GM19025 (cell line): ENCODE measurements around the gene WNT2.
"Not testable (repeated sequence)": the region's sequence is repeated elsewhere in the genome, so short reads cannot be mapped to it uniquely, and the experiment has no call there.

ENCODE experiments used
- ATAC-seq: cut with Tn5 transposase; IDR thresholded peaks from one replicate; pipeline ENCODE4 v1.9.1; 2021; ENCODE audit warnings: mild to moderate bottlenecking, low read depth, moderate library complexity; ENCODE audit not compliant: unreplicated experiment

The WNT2 gene

DNA sequence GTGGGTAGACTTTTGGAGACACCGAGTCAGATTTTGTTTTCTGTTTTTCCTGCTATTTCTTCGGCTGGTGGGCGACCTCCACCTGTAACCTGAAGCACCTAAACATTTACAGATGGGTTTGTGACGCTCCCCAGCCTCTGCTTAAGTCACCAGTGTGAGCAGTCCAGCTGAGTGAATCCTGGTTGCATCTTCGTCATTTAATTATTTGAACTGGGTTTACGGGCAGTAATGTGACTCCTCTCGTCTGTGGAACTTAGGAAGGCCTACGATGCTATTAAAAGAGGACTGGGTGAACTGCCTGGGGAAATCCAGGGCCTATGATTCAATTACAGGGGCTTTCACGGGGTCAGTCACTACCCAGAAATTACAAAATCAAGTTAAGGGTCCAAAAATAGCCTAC lies 52.5 kb downstream of the WNT2 start:
- no peak for ATAC-seq

DNA sequence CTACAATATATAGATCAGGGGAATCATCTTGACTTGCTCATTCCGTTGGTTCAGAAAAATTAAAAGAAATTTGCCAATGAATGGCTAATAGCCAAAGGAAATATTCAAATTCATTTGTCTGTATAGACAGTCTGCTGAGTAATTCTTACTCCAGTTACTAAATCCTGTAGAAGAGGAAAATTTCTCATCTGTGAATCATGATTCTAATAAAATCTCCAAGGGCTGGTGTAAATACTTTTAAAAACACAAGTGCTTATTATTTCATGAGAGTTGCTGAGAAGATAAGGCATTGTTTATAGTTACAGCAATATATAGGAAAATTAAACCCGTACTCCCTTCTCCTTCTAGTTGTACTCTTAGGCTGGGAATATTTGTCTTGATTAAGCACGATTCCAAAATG lies 53.0 kb downstream of the WNT2 start:
- no peak for ATAC-seq

DNA sequence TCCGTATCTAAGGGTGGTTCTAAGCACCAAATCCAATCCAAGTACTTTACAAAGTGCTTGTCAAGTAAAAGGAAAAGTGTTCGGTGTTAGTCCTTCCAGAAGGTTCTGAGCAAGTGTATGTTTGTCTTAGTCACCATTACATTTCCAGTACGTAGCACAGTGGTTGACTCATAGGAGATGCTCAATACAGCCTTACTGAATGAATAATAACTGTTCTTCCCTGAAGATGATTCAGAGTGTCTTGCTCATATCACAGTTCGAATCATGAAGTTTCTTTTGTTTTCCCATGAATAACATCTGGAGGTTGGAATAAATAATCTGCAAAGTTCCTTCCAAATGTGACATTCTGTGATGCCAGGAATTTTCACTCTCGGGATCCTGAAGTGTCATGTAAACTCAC lies 53.4 kb downstream of the WNT2 start:
- ATAC-seq: no peak

DNA sequence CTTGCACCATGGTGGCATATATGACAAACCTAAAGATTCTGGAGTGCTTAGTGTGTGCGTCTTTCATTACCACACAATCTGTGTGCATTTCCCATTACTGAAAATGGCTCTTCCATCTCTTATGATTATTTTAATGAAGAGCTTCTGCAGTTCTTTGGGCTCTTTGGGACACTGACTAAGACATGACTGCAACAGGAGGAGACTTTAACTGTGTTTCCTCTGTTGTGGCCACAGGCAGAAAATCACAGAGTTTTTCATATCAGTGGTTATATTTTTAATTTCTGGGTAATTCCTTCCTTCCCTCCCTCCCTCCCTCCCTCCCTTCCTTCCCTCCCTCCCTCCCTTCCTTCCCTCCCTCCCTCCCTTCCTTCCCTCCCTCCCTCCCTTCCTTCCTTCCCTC lies 58.1 kb downstream of the WNT2 start:
- no peak for ATAC-seq

DNA sequence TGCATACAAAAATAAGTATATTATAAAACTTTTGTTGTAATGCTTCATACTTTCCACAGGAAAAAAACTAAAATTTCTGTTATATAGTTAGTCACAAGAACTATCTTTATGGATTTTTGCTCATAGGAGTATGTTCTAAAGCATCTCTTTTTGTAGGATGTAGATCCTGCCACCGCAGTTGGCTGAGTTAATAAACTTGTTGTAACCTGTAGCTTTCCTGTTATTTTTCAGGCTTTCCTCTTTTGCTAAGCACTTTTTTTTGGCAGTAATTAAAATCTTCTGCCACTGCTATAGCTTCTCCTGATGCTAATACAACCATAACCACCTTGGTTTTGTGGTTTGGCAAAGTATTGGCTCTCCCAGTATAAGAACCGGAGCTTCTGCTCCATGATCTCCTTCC lies 60.3 kb downstream of the WNT2 start:
- no peak for ATAC-seq

DNA sequence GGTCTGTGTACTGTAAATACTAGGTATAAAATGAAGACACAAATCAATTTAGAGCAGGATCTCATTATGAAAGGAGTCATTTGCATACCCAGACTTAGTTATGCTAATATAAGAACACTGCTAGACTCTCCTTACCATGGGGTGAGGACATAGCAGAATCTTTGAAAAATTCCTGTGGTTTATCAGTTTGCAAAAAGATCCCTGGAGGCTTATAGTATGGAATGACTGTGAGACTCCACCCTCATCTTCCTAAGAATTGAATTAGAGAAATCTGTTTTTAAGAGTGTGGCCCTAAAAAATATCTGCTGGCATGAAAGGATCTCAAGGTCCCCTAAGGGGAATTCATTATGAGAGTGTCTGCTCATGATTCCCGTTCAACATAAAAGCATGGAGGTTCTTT lies 63.2 kb downstream of the WNT2 start:
- no peak for ATAC-seq

DNA sequence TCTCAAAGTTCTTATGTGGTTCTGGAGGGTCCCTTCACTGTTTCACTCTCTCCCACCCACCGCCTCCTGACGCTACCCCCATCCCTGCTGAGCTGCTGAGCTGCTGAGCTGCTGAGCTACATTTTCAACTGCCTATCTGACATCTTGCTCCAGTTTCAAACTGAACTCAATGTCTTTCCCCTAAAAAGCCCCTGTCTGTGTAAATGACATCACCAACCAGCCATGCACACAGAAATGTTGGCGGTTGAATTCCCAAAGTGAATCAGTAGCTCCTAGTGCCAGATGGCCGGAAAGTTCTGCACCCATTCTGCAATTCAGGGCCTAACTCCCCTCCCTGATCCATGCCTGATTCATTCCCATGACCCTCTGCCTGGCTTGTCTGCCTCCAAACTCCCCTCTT lies 71.2 kb downstream of the WNT2 start:
- peak; percentile 50 for ATAC-seq

DNA sequence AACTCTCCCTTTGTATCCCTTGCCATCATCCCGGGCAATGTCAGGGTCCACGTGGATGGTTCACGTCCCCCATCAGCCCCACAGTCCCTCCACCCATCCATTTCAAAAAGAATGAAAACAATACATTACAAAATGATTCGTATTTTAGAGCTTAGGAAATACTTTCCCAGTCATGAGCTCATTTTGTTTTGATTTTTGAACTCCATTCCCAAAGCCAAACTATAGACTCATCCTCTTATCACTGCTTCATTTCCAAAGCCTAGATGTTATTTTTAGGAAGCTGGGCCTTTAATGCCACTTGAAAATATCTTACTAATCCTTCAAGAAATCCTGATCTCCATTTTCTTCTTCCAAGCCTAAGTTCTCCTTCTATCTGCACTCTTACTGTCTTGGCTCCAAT lies 72.1 kb downstream of the WNT2 start:
- no peak for ATAC-seq

DNA sequence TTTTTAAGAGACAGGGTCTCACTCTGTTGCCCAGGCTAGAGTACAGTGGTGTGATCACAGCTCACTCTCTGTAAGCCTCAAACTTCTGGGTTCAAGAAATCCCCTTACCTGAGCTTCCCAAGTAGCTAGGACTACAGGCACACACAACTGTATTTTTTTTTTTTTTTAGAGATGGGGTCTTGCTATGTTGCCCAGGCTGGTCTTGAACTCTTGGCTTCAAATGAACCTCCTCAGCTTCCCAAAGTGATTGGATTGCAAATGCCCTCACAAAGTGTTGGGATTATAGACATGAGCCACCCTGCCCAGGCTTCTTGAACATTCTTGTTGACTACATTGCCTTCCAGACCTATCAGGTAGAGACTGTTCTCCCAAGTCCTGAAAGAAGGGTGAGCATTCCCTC lies 72.6 kb downstream of the WNT2 start:
- no peak for ATAC-seq

DNA sequence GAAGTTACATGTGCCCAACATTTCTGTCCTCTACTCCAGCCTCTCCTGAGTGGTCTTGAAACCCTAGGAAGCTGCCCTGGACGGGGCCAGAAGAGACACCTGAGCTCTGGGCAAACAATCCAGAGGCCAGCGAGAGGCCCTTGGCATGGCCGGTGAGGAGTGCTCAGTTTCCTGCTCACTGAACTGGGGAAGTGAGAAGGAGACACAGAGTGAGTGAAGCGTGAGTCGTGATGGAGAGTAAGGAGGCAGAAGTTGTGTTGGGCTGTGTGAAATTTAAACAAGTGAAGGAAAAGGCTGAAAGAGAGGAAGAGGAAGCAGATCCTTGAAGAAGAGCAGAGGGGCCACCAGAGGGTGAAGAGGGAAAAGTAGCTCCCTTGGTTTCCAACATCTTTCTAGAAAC lies 73.2 kb downstream of the WNT2 start:
- no peak for ATAC-seq

DNA sequence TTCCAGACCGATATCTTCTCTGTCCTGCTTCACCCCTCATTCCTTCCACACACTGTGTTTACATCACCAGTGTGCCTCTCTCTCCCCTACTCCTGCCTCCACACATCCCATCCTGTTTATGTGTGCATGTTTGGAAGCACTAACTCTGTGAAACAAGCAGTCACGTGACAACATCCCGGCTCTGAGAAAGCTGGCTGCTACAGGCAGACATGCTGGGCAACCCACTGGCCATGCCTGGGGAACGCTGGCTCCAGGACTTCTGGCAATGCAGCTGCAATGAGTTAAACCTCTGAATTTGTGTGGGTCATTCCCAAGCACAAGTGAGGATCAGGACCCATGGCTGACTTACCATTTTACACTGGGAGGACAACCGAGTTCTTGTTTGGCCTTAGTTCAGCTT lies 74.0 kb downstream of the WNT2 start:
- no peak for ATAC-seq

DNA sequence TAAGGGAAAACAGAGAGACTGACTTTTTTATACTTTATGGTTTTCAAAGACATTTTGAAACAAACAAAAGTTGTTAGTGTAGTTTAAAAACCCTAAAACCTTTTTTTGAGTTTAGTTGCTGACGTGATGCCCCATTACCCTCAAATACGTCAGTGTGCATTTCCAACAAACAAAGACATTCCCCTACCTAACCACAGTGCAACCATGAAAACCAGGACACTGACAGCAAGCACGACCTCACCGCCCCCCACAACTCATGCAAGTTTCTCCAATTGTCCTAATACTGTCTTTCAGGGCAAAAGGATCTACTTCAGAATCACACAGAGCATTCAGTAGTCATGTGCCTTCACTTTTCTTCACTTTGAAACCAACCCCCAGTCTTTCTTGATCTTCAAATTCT lies 75.0 kb downstream of the WNT2 start:
- no peak for ATAC-seq

DNA sequence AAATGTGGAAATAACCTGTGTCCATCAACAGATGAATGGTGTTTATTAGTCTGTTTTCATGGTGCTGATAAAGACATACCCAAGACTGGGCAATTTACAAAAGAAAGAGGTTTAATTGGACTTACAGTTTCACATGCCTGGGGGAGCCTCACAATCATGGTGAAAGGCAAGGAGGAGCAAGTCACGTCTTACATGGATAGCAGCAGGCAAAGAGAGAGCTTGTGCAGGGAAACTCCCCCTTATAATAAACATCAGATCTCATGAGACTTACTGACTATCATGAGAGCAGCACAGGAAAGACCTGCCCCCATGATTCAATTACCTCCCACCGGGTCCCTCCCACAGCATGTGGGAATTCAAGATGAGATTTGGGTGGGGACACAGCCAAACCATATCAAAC lies 77.2 kb downstream of the WNT2 start:
- not testable (repeated sequence) for ATAC-seq

DNA sequence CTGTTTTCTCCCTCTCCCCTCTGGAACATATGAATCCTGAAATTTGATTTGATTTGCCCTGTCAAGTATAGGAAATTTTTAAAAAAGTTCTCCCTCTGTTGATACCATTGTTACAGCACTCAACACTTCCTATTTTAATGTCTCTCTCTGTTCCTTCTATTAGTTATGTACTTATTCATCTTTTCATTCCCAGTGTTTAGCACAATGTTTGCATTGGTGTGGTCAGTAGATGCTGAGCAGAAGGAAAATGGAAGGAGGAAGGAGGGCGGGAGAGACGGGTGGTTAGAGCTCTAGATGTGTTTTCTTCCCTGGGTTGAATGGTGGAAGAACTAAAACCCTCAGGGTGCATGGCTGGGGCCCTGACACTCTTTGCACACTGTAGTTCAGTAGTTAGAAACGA lies 79.5 kb downstream of the WNT2 start:
- ATAC-seq: no peak

DNA sequence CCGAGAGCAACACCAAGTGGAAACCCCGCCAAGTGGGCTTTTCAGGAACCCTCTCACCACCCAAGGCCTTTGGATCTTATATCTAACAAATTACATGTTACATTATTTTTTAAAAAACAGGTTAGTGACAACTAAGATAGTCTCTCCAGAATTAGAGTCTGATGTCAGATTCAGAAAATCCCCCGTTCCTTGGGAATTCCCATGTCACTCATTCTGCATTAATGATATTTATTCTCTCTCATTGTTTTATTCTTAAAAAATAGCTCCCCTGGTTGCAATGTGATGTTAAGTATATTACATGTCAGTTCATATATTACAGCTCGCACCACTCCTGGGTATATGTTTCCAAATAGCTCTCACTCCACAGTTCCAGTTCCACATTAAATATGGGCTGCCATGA lies 81.8 kb downstream of the WNT2 start:
- ATAC-seq: no peak

DNA sequence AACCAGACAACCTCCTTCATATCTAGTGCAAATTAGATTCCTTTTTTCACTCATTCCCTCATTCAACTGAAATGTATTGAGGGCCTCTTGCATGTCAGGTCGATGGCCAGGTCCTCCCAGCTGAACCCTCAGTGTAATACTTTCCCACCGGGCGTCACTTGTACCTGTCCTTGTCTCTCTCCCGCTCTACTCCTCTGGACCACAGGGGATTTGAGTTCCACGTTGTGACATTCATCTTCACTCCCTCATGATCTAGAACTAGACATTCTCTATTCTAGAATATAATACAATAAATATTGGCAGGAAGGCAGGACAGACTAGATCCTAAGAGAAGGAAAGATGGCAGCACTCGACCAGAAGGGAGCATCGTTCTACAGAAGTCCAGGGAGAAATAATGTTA lies 83.9 kb downstream of the WNT2 start:
- ATAC-seq: no peak

DNA sequence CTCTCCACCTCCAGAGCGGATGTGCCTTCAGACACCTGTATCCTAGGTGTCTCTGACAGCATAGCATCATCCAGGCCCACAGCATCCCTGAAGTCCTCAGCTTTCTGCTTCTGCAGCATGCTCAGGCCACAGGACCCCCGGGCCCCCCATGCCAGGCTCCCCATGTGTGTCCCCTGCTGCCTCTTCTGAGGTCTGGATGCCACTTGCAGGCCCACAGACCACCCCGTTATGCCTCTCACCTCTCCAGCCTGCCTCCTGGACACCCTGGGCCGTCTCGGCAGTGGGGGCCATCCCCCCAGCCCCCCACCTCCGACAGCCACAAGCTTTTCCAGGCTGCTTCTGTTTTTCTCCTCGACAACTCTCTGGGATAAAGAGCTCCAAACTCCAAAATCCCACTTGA lies 84.4 kb downstream of the WNT2 start:
- ATAC-seq: no peak

DNA sequence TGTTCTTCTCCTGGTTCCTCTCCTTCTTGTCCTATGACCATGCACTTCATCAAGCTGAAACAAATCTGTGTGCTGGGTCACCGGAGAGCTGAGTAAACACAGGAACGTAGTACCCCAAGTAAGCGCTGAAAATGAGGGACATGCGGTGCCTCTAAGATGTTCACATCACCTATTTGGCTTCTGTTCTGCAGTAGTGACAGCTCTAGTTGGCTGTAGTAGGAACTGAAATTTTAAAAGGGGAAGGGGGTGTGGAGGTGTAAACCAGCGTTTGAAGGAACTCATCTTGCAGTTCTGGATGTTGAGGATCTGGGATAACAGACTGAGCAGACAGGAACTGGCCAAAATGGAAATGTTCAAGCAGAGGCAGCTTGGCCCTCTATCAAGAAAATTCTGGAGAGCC lies 85.2 kb downstream of the WNT2 start:
- ATAC-seq: no peak

DNA sequence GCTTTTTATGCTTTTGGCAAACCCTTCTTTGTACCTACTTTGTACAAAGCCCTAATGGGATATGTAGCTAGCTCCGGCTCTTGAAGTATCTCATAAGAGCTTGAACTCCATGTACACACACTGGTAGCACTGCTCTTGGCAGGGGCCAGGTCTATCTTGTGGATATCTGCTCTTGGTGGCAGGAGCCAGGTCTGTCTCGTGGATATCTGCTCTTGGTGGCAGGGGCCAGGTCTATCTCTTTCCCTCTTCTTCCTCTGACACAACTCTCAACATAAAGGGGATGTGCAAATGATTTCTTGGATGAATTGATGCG lies 91.9 kb downstream of the WNT2 start:
- no peak for ATAC-seq

DNA sequence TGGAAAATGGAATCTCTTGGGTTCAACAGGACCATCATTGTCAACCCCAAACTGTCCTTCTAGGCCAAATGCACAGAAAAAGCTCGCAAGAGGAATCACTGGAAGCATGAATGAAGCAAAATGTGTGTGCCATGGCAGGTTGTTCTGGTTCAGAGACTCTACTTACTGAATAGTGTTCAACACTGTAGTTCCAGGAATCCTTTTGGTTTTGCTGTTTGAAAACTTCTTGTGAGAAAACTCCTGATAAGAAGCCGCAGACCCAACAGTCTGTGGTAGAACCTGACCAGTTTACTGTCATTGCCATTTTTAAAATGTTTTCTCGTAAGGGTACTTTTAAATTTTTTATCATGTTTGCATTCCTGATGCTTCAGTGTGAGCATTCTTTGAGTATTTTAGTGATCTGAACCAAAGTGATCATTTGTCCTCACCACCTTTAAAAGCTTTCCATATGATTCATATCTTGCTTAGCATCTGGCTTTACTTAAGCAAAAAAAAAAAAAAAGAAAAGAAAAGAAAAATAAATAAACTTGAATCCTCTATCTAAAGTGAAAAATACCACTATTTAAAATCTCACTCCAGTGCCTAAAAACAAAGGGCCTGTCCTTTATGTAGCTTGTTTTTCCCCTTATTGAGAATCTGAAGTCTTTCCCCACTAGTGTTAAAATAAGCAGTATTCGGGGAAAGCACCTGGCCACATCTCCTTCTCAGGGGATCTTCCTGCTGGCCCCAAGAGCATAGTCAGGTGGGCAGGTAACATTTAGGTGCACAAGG lies 92.4 kb downstream of the WNT2 start:
- peak; percentile 83 for ATAC-seq

DNA sequence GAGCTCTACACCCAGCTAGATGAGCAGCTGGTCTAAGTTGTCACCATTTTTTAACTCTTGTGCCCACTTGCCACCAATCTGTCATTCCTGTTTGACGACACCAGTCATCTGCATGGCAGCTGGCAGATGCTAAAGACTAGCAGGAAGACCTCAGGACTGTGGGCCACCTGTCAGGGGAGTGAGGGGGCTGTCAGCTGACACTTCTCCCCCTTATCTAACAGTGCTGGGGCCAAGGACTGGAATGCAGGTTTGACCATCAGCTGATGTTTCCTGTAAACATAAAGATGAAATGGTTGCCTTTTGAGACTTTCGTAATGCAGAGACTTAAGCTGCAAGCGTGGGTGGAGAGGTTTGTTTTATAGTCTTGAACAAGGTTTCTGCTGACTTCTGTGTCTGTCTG lies 93.5 kb downstream of the WNT2 start:
- ATAC-seq: no peak

DNA sequence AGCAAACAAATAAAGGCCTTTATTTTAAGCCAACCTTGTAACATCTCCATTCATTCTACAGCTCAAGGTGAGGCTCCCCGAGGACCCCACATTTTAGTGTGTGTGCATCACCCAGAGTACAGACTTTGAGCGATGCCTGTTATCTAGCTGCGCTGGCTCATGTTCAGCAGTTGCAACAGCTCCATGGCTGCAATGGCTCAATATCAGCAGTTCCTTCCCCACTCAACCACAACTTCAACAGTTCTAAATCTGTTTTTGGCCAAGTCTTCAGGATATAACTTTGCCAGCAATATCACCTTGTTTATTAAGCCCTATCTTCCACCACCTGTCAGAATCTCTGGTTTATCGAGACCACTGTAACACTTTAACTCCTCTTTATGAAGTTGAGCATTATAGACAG lies 95.8 kb downstream of the WNT2 start:
- ATAC-seq: no peak

DNA sequence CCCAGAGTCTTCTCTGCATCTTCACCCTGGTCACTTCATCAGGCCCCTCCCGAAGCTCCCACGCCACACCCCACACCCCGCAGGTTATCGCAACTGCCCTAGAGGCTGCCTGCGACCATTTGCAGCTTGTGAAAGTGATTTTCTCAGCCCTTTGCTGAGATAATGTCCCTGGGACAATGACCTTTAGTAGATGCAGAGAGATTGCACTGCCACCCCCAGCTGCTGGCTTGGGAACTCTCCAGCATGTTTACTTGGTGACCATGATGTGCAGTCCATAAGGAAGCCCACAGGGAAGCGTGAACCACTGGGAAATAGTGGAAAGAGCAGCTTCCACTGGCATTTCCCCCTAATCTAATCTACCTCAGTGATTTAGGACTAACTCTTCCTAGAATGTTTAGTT lies 97.3 kb downstream of the WNT2 start:
- ATAC-seq: no peak
